Sigmoid colon (tissue), 7 donors: ENCODE data around the gene RAB29. TPM values are rescaled to one million over a fixed set of nuclear protein-coding genes. Genes with fewer than 3 reads are reported as not detected.

Experiments
- DNase-seq: peaks from one replicate; pipeline ENCODE4 v3.0.0-alpha.2; 2019
- H3K27ac ChIP-seq, 4 donors: fragments of 200-600 bp; sonication (generic); one replicate each; pipeline ENCODE4 v1.5.1; 2016 to 2019; ENCODE audit warnings: mild to moderate bottlenecking in 1 of 4
- H3K27me3 ChIP-seq, 3 donors: fragments of 200-600 bp; sonication (generic); one replicate each; pipeline ENCODE4 v1.5.1; 2019; ENCODE audit warnings: mild to moderate bottlenecking in 1 of 3
- H3K36me3 ChIP-seq, 4 donors: fragments of 200-600 bp; sonication (generic); one replicate each; pipeline ENCODE4 v1.5.1; 2016 to 2019
- H3K4me1 ChIP-seq, 4 donors: fragments of 200-600 bp; sonication (generic); one replicate each; pipeline ENCODE4 v1.5.1; 2017 to 2019
- H3K4me3 ChIP-seq, 4 donors: fragments of 200-600 bp; sonication (generic); one replicate each; pipeline ENCODE4 v1.5.1; 2017 to 2019; ENCODE audit warnings: mild to moderate bottlenecking in 2 of 4, moderate library complexity in 1 of 4
- H3K9me3 ChIP-seq, 4 donors: fragments of 200-600 bp in 3 of 4; sonication (generic) in 3 of 4; one replicate each; pipeline versions ENCODE4 v1.5.1 to v1.6.1; 2013 to 2019
- CTCF ChIP-seq, 4 experiments: fragments of 450-650 bp in 3 of 4; fragments of 200-600 bp in 1 of 4; IDR thresholded peaks; one replicate each; pipeline ENCODE4 v1.5.1; 2016 to 2019; ENCODE audit warnings: antibody characterized with exemption in 4 of 4, mild to moderate bottlenecking in 3 of 4, moderate library complexity in 2 of 4
- EP300 ChIP-seq, 4 donors: sonication (generic); formaldehyde crosslinking; IDR thresholded peaks; one replicate each; pipeline ENCODE4 v1.6.1; 2017; ENCODE audit warnings: antibody characterized with exemption in 4 of 4
- POLR2A ChIP-seq, 2 donors: fragments of 450-650 bp; IDR thresholded peaks; one replicate each; pipeline ENCODE4 v1.6.1; 2016; ENCODE audit warnings: antibody characterized with exemption in 2 of 2, mild to moderate bottlenecking in 2 of 2, moderate library complexity in 2 of 2
- POLR2AphosphoS5 ChIP-seq, 4 donors: sonication (generic); formaldehyde crosslinking; IDR thresholded peaks; one replicate each; pipeline ENCODE4 v1.6.1; 2017; ENCODE audit warnings: antibody characterized with exemption in 4 of 4
- WGBS, 2 donors: extraction: QIAGEN DNeasy Blood & Tissue Kit; methylation state at CpG; one replicate each; pipeline ENCODE4 v1.1.7; 2013; 5-methylcytosine and 5-hydroxymethylcytosine counted together
- intact Hi-C: fragments of 100-400 bp; cut with DNase I; formaldehyde crosslinking; loops from one replicate; pipeline ENCODE4 v1.15.1; 2023
- polyA plus RNA-seq, 3 donors: library from polyadenylated mRNA; stranded (reverse); fragments of 200-250 nt; gene quantifications; one replicate each; pipeline ENCODE4 v1.2.3, GENCODE V29; 2013
- total RNA-seq, 4 donors: library from RNA; depleted of rRNA; stranded (reverse); fragments of >200 nt; gene quantifications; one replicate each; pipeline ENCODE4 v1.1.0, GENCODE V29; 2016
- donor health status: healthy with polysubstance abuse.
- donor health status: Bipolar disorder and iron deficiency.
- donor health status: healthy.

Gene RAB29
- total and polyA plus RNA-seq, 7 donors, result 6.9 to 28.5 (median 19.8) TPM

GRCh38 chr1:205767248-205767647, 8.0 kb downstream of the RAB29 start:
- WGBS, 2 donors, result 85 to 88% methylated on average over 3 of the region's 3 CpGs
- intact Hi-C loops, result no loop called here
- Histone ChIP-seq H3K4me1 (peaks cover 0 to 12% (median 10%) of the 10 kb centered on the region in 4 donors), H3K9me3 (no peaks in the 10 kb centered on the region), H3K27me3 (no peaks in the 10 kb centered on the region), H3K36me3 (no peaks in the 10 kb centered on the region), H3K27ac (no peak overlapping the region), H3K4me3 (no peak overlapping the region)
- DNase-seq, result no peak
- TF ChIP-seq POLR2AphosphoS5 (IDR thresholded peaks at IDR 0.05) (no peak), CTCF (IDR thresholded peaks at IDR 0.05) (no peak), POLR2A (IDR thresholded peaks at IDR 0.05) (no peak), EP300 (IDR thresholded peaks at IDR 0.05) (no peak)

- Histone ChIP-seq H3K27me3 (no peaks in the 10 kb centered on the region), H3K4me3 (no peak overlapping the region), H3K4me1 (peaks cover 0 to 12% (median 10%) of the 10 kb centered on the region in 4 donors), H3K9me3 (no peaks in the 10 kb centered on the region), H3K36me3 (no peaks in the 10 kb centered on the region), H3K27ac (no peak overlapping the region)
- TF ChIP-seq POLR2AphosphoS5 (IDR thresholded peaks at IDR 0.05), result no peak
- TF ChIP-seq CTCF (IDR thresholded peaks at IDR 0.05), result no peak
- no peak for TF ChIP-seq POLR2A (IDR thresholded peaks at IDR 0.05)
- no peak for TF ChIP-seq EP300 (IDR thresholded peaks at IDR 0.05)
- WGBS, 2 donors, result 71 to 98% methylated on average over 3 of the region's 3 CpGs
- intact Hi-C loops, result no loop called here
- DNase-seq, result no peak
Measured at GRCh38 chr1:205766570-205766969, 8.7 kb downstream of the RAB29 start.

- Histone ChIP-seq H3K27ac (no peak overlapping the region), H3K27me3 (no peaks in the 10 kb centered on the region), H3K4me1 (peaks cover 0 to 12% (median 10%) of the 10 kb centered on the region in 4 donors), H3K4me3 (no peak overlapping the region), H3K9me3 (no peaks in the 10 kb centered on the region), H3K36me3 (no peaks in the 10 kb centered on the region)
- DNase-seq, result no peak
- intact Hi-C loops, result no loop called here
- TF ChIP-seq POLR2AphosphoS5 (IDR thresholded peaks at IDR 0.05) (no peak), POLR2A (IDR thresholded peaks at IDR 0.05) (no peak), CTCF (IDR thresholded peaks at IDR 0.05) (no peak), EP300 (IDR thresholded peaks at IDR 0.05) (no peak)
- WGBS, 2 donors, result 72 to 75% methylated on average over 5 of the region's 5 CpGs
Measured at GRCh38 chr1:205766038-205766437, 9.2 kb downstream of the RAB29 start.

GRCh38 chr1:205764578-205764977, 10.7 kb downstream of the RAB29 start:
- Histone ChIP-seq H3K9me3 (no peaks in the 10 kb centered on the region), H3K36me3 (no peaks in the 10 kb centered on the region), H3K27ac (no peak overlapping the region), H3K4me3 (no peak overlapping the region), H3K4me1 (peaks cover 0 to 7% (median 5%) of the 10 kb centered on the region in 4 donors), H3K27me3 (no peaks in the 10 kb centered on the region)
- intact Hi-C loops, result no loop called here
- DNase-seq, result no peak
- 96 to 98% methylated on average over 2 of the region's 2 CpGs for WGBS, 2 donors
- TF ChIP-seq EP300 (IDR thresholded peaks at IDR 0.05), result no peak
- TF ChIP-seq POLR2AphosphoS5 (IDR thresholded peaks at IDR 0.05), result no peak
- no peak for TF ChIP-seq POLR2A (IDR thresholded peaks at IDR 0.05)
- no peak for TF ChIP-seq CTCF (IDR thresholded peaks at IDR 0.05)

GRCh38 chr1:205763980-205764379, 11.3 kb downstream of the RAB29 start:
- H3K4me3 ChIP-seq, result no peak overlapping the region
- intact Hi-C loops, result no loop called here
- peaks cover 0 to 1% (median 0%) of the 10 kb centered on the region in 4 donors for H3K4me1 ChIP-seq
- TF ChIP-seq EP300 (IDR thresholded peaks at IDR 0.05) (no peak), CTCF (IDR thresholded peaks at IDR 0.05) (no peak), POLR2AphosphoS5 (IDR thresholded peaks at IDR 0.05) (no peak), POLR2A (IDR thresholded peaks at IDR 0.05) (no peak)
- no peak overlapping the region for H3K27ac ChIP-seq
- H3K9me3 ChIP-seq, result no peaks in the 10 kb centered on the region
- no peaks in the 10 kb centered on the region for H3K27me3 ChIP-seq
- H3K36me3 ChIP-seq, result no peaks in the 10 kb centered on the region
- no peak for DNase-seq
